Neutrophil (primary cell): ENCODE data around the gene GNL1.
A peak's percentile ranks its signal among the peaks of the same experiment; 100 is the strongest.

Experiments used
- H3K27ac ChIP-seq: fragments of 200-600 bp; sonication (generic); 2 replicates; pipeline ENCODE4 v1.5.1; 2016; ENCODE audit warnings: mild to moderate bottlenecking, moderate library complexity
- H3K27me3 ChIP-seq: fragments of 200-600 bp; sonication (generic); 2 replicates; pipeline ENCODE4 v1.6.0; 2016; ENCODE audit warnings: mild to moderate bottlenecking
- H3K36me3 ChIP-seq: fragments of 200-600 bp; sonication (generic); 2 replicates; pipeline ENCODE4 v1.5.1; 2017
- H3K4me1 ChIP-seq, 2 experiments: fragments of 200-600 bp in 1 of 2; sonication (generic) in 1 of 2; 1 replicate in 1 of 2; 2 replicates in 1 of 2; pipeline versions ENCODE4 v1.5.1 to v1.6.1; 2013 to 2016; ENCODE audit warnings: low read depth in 1 of 2, low read length in 1 of 2, mild to moderate bottlenecking in 1 of 2, moderate library complexity in 1 of 2; ENCODE audit not compliant: control insufficient read depth in 1 of 2, insufficient read depth in 1 of 2
- H3K4me3 ChIP-seq, 2 experiments: fragments of 200-600 bp in 1 of 2; sonication (generic) in 1 of 2; 1 replicate in 1 of 2; 2 replicates in 1 of 2; pipeline ENCODE4 v1.5.1; 2013 to 2016; ENCODE audit warnings: low read depth in 1 of 2, low read length in 1 of 2, mild to moderate bottlenecking in 1 of 2, moderate library complexity in 1 of 2
- H3K9me3 ChIP-seq: fragments of 200-600 bp; sonication (generic); 2 replicates; pipeline ENCODE4 v1.5.1; 2016
- CTCF ChIP-seq: fragments of 200-600 bp; sonication (generic); IDR thresholded peaks from 2 replicates; pipeline ENCODE4 v1.5.1; 2016; ENCODE audit warnings: antibody characterized with exemption

Gene GNL1

DNA sequence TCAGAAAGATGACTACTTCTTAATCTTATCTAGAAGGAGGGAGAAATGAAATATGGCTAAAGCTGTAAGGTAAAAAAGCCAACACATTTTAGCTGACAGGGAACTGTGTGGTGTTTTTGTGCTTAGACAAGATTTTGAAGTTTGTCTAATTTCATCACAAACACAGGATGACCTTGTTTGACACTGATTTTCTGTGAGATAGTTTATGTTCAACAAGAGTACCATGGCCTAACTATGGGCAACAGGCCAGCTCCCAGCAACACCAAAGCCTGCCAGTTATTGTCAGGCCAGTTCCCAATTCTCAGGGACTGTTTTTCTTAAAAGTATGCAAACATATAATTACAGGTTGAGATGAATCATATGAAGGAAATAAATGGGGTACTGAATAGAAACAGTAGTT lies 9.5 kb upstream of the GNL1 start:
- no peaks in the 10 kb centered on the region for H3K27me3 ChIP-seq
- peaks cover 6 to 7% of the 10 kb centered on the region in 2 experiments for H3K4me1 ChIP-seq
- H3K4me3 ChIP-seq, result no peak overlapping the region
- H3K27ac ChIP-seq, result no peak overlapping the region
- H3K9me3 ChIP-seq, result no peaks in the 10 kb centered on the region
- H3K36me3 ChIP-seq, result peaks cover 11% of the 10 kb centered on the region
- TF ChIP-seq CTCF, result no peak

GRCh38 chr6:30564114-30564513 lies 7.8 kb upstream of the GNL1 start:
- Histone ChIP-seq H3K4me1 (no peaks in the 10 kb centered on the region), H3K27ac (no peak overlapping the region), H3K27me3 (no peaks in the 10 kb centered on the region), H3K9me3 (no peaks in the 10 kb centered on the region), H3K36me3 (peaks cover 11% of the 10 kb centered on the region), H3K4me3 (no peak overlapping the region)
- TF ChIP-seq CTCF, result no peak

- H3K4me3 ChIP-seq, result no peak overlapping the region
- no peak for TF ChIP-seq CTCF
- no peaks in the 10 kb centered on the region for H3K9me3 ChIP-seq
- H3K27me3 ChIP-seq, result no peaks in the 10 kb centered on the region
- peaks cover 11% of the 10 kb centered on the region for H3K36me3 ChIP-seq
- H3K4me1 ChIP-seq, result peaks cover 4% of the 10 kb centered on the region in 2 experiments
- no peak overlapping the region for H3K27ac ChIP-seq
Measured at GRCh38 chr6:30562470-30563425, 6.5 kb upstream of the GNL1 start.

GRCh38 chr6:30560930-30561329 lies 4.6 kb upstream of the GNL1 start:
- no peak overlapping the region for H3K27ac ChIP-seq
- peaks cover 11 to 13% of the 10 kb centered on the region in 2 experiments for H3K4me1 ChIP-seq
- no peaks in the 10 kb centered on the region for H3K9me3 ChIP-seq
- no peak overlapping the region for H3K4me3 ChIP-seq
- no peak for TF ChIP-seq CTCF
- H3K36me3 ChIP-seq, result peaks cover 11% of the 10 kb centered on the region
- H3K27me3 ChIP-seq, result no peaks in the 10 kb centered on the region

DNA sequence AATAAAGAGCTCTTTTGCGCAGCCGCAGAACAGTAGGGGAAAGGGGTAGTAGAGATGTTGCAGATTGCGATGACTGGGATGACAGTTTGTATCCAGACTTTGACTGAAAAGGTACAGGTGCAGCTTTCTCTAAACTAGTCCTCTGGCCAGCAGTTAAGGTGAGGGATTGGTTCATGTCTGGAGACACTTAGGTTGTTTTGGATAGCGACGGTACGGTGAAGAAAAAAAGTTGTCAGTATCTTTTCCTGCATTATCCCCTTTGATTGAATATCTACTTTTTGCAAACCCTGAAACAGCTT lies 1.3 kb upstream of the GNL1 start:
- no peak for TF ChIP-seq CTCF
- H3K36me3 ChIP-seq, result peaks cover 10% of the 10 kb centered on the region
- H3K4me3 ChIP-seq, result peak overlapping the region; percentile 95 to 100
- peaks cover 6% of the 10 kb centered on the region for H3K27me3 ChIP-seq
- H3K9me3 ChIP-seq, result no peaks in the 10 kb centered on the region
- peak overlapping the region; percentile 99 for H3K27ac ChIP-seq
- H3K4me1 ChIP-seq, result peaks cover 23% of the 10 kb centered on the region in 2 experiments
